ENCODE data around the gene B4GALT1.

The B4GALT1 gene

DNA sequence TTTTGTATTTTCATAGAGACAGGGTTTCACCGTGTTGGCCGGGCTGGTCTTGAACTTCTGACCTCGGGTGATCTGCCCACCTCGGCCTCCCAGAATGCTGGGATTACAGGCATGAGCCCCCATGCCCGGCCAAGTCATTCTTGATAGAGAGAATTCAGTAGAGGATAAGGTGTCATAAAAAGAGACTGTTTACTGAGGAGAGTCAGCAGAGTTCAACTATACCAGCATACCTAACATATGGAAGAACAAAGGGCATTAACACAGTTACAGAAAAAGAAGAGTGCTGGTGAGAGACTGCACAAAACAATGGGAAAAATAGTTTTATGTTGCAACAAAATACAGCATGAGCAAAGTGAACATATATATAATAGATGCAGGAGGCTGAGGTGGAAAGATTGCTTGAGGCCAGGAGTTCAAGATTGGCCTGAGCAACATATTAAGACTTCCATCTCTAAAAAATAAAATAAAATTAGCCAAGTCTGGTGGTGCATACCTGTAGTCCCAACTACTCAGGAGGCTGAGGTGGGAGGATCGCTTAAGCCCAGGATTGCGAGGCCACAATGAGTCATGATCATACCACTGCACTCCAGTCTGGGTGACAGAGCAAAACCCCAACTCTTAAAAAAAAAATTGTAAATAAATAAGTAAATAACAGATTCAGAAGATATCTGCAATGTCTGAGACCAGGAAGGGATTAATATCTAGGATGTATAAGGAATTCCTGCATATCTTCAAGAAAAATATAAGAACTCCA is 19.5 kb downstream of the B4GALT1 start:
- H2BK5ac ChIP-seq (ENCODE audit: low read depth, low read length, poor library complexity, severe bottlenecking), result no peak overlapping the region
- H3K27ac ChIP-seq (ENCODE audit: low read length, poor library complexity, severe bottlenecking), result no peak overlapping the region
- DNase-seq, result no peak
- H3K79me1 ChIP-seq (replicated peaks; ENCODE audit: low read length, poor library complexity, severe bottlenecking), result peaks cover 22% of the 10 kb centered on the region
- H3K14ac ChIP-seq (ENCODE audit: low read length in 2 of 2), result no peak overlapping the region
- no peak overlapping the region for H3K4me3 ChIP-seq (ENCODE audit: insufficient read depth in 1 of 2, low read depth in 1 of 2, low read length in 2 of 2)
- no peak overlapping the region for H2AFZ ChIP-seq (ENCODE audit: low read depth, low read length)
- H2BK15ac ChIP-seq (ENCODE audit: low read depth, poor library complexity, severe bottlenecking), result no peak overlapping the region
- H2AK5ac ChIP-seq (ENCODE audit: low read length, severe bottlenecking), result no peak overlapping the region
- no peak overlapping the region for H4K91ac ChIP-seq (ENCODE audit: low read length)
- no peak overlapping the region for H3K9ac ChIP-seq (ENCODE audit: low read length)
- H4K8ac ChIP-seq (ENCODE audit: low read length), result no peak overlapping the region
- no peak overlapping the region for H2BK120ac ChIP-seq (ENCODE audit: low read depth, low read length)
- peaks cover 8% of the 10 kb centered on the region for H3K4me1 ChIP-seq (ENCODE audit: control insufficient read depth, insufficient read depth, low read depth, low read length)
- 93% methylated on average over 6 of the region's 7 CpGs for WGBS
- H3K23ac ChIP-seq (ENCODE audit: low read length in 2 of 2), result no peak overlapping the region
- no peak overlapping the region for H2BK12ac ChIP-seq (ENCODE audit: low read length in 2 of 2)
- no peak overlapping the region for H3K4me2 ChIP-seq (ENCODE audit: low read length, poor library complexity, severe bottlenecking)
- H3K18ac ChIP-seq (ENCODE audit: low read depth in 1 of 2, low read length in 2 of 2), result no peak overlapping the region
- H3K4ac ChIP-seq (ENCODE audit: low read depth in 1 of 2, low read length in 2 of 2), result no peak overlapping the region
- no peaks in the 10 kb centered on the region for H3K9me3 ChIP-seq (ENCODE audit: control insufficient read depth, low read length)
- H3K36me3 ChIP-seq (ENCODE audit: control insufficient read depth in 1 of 2, insufficient read depth in 2 of 2, low read depth in 1 of 2, low read length in 2 of 2), result peaks cover 0 to 5% of the 10 kb centered on the region in 2 experiments
- H3K27me3 ChIP-seq (ENCODE audit: control insufficient read depth in 1 of 2, insufficient read depth in 1 of 2, low read length in 2 of 2), result no peaks in the 10 kb centered on the region

- Histone ChIP-seq H3K23ac (ENCODE audit: low read length in 2 of 2) (no peak overlapping the region), H2BK15ac (ENCODE audit: low read depth, poor library complexity, severe bottlenecking) (no peak overlapping the region), H3K79me1 (replicated peaks; ENCODE audit: low read length, poor library complexity, severe bottlenecking) (peaks cover 24% of the 10 kb centered on the region), H2AFZ (ENCODE audit: low read depth, low read length) (no peak overlapping the region), H3K27ac (ENCODE audit: low read length, poor library complexity, severe bottlenecking) (no peak overlapping the region), H3K4ac (ENCODE audit: low read depth in 1 of 2, low read length in 2 of 2) (no peak overlapping the region), H3K27me3 (ENCODE audit: control insufficient read depth in 1 of 2, insufficient read depth in 1 of 2, low read length in 2 of 2) (no peaks in the 10 kb centered on the region), H3K9me3 (ENCODE audit: control insufficient read depth, low read length) (no peaks in the 10 kb centered on the region), H2BK120ac (ENCODE audit: low read depth, low read length) (no peak overlapping the region), H4K8ac (ENCODE audit: low read length) (no peak overlapping the region), H3K4me1 (ENCODE audit: control insufficient read depth, insufficient read depth, low read depth, low read length) (peaks cover 11% of the 10 kb centered on the region), H3K9ac (ENCODE audit: low read length) (no peak overlapping the region), H3K36me3 (ENCODE audit: control insufficient read depth in 1 of 2, insufficient read depth in 2 of 2, low read depth in 1 of 2, low read length in 2 of 2) (peaks cover 0 to 5% of the 10 kb centered on the region in 2 experiments), H3K4me3 (ENCODE audit: insufficient read depth in 1 of 2, low read depth in 1 of 2, low read length in 2 of 2) (no peak overlapping the region), H3K14ac (ENCODE audit: low read length in 2 of 2) (no peak overlapping the region), H2BK5ac (ENCODE audit: low read depth, low read length, poor library complexity, severe bottlenecking) (no peak overlapping the region), H4K91ac (ENCODE audit: low read length) (no peak overlapping the region), H3K18ac (ENCODE audit: low read depth in 1 of 2, low read length in 2 of 2) (no peak overlapping the region), H2BK12ac (ENCODE audit: low read length in 2 of 2) (no peak overlapping the region), H2AK5ac (ENCODE audit: low read length, severe bottlenecking) (no peak overlapping the region), H3K4me2 (ENCODE audit: low read length, poor library complexity, severe bottlenecking) (no peak overlapping the region)
- 100% methylated on average over 1 of the region's 2 CpGs for WGBS
- no peak for DNase-seq
These were observed 20.8 kb downstream of the B4GALT1 start for GRCh38 chr9:33146298-33146697.

DNA sequence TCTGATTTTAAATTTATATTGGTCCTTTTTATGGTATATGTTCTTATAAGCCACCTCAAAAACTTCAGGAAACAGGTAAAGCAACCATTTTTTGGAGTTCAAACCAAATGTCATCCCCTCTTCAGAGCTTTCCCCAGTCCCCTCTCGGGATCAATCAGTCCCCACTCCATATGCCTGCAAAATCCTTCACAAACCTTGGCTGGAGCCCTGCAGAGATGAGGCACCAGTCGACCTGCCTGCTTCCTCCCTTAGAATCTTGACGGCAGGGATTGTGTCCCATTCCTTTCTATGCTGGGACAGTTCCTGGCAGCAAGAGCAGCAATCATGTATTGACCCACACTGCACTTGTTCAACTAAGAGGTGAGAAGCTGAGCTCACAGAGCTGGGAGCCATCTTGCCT is 22.6 kb downstream of the B4GALT1 start:
- no peak overlapping the region for H3K9ac ChIP-seq (ENCODE audit: low read length)
- no peak overlapping the region for H2BK5ac ChIP-seq (ENCODE audit: low read depth, low read length, poor library complexity, severe bottlenecking)
- H2AFZ ChIP-seq (ENCODE audit: low read depth, low read length), result no peak overlapping the region
- H2AK5ac ChIP-seq (ENCODE audit: low read length, severe bottlenecking), result no peak overlapping the region
- no peak for DNase-seq
- H3K4me1 ChIP-seq (ENCODE audit: control insufficient read depth, insufficient read depth, low read depth, low read length), result peaks cover 22% of the 10 kb centered on the region
- H3K9me3 ChIP-seq (ENCODE audit: control insufficient read depth, low read length), result no peaks in the 10 kb centered on the region
- no peak overlapping the region for H3K4ac ChIP-seq (ENCODE audit: low read depth in 1 of 2, low read length in 2 of 2)
- H3K27ac ChIP-seq (ENCODE audit: low read length, poor library complexity, severe bottlenecking), result no peak overlapping the region
- H4K8ac ChIP-seq (ENCODE audit: low read length), result no peak overlapping the region
- WGBS, result 88% methylated on average over 3 of the region's 3 CpGs
- no peak overlapping the region for H2BK15ac ChIP-seq (ENCODE audit: low read depth, poor library complexity, severe bottlenecking)
- no peak overlapping the region for H2BK120ac ChIP-seq (ENCODE audit: low read depth, low read length)
- H3K18ac ChIP-seq (ENCODE audit: low read depth in 1 of 2, low read length in 2 of 2), result no peak overlapping the region
- no peak overlapping the region for H2BK12ac ChIP-seq (ENCODE audit: low read length in 2 of 2)
- peaks cover 0 to 5% of the 10 kb centered on the region in 2 experiments for H3K36me3 ChIP-seq (ENCODE audit: control insufficient read depth in 1 of 2, insufficient read depth in 2 of 2, low read depth in 1 of 2, low read length in 2 of 2)
- peaks cover 30% of the 10 kb centered on the region for H3K79me1 ChIP-seq (replicated peaks; ENCODE audit: low read length, poor library complexity, severe bottlenecking)
- H3K14ac ChIP-seq (ENCODE audit: low read length in 2 of 2), result no peak overlapping the region
- H3K23ac ChIP-seq (ENCODE audit: low read length in 2 of 2), result no peak overlapping the region
- H3K27me3 ChIP-seq (ENCODE audit: control insufficient read depth in 1 of 2, insufficient read depth in 1 of 2, low read length in 2 of 2), result no peaks in the 10 kb centered on the region
- no peak overlapping the region for H4K91ac ChIP-seq (ENCODE audit: low read length)
- no peak overlapping the region for H3K4me3 ChIP-seq (ENCODE audit: insufficient read depth in 1 of 2, low read depth in 1 of 2, low read length in 2 of 2)
- H3K4me2 ChIP-seq (ENCODE audit: low read length, poor library complexity, severe bottlenecking), result no peak overlapping the region

GRCh38 chr9:33143241-33143661 is 23.9 kb downstream of the B4GALT1 start:
- Histone ChIP-seq H2BK120ac (ENCODE audit: low read depth, low read length) (no peak overlapping the region), H3K4ac (ENCODE audit: low read depth in 1 of 2, low read length in 2 of 2) (no peak overlapping the region), H3K9me3 (ENCODE audit: control insufficient read depth, low read length) (no peaks in the 10 kb centered on the region), H3K36me3 (ENCODE audit: control insufficient read depth in 1 of 2, insufficient read depth in 2 of 2, low read depth in 1 of 2, low read length in 2 of 2) (peaks cover 0 to 5% of the 10 kb centered on the region in 2 experiments), H3K27me3 (ENCODE audit: control insufficient read depth in 1 of 2, insufficient read depth in 1 of 2, low read length in 2 of 2) (no peaks in the 10 kb centered on the region), H3K18ac (ENCODE audit: low read depth in 1 of 2, low read length in 2 of 2) (no peak overlapping the region), H3K27ac (ENCODE audit: low read length, poor library complexity, severe bottlenecking) (peak overlapping the region; percentile 43), H3K14ac (ENCODE audit: low read length in 2 of 2) (no peak overlapping the region), H2BK15ac (ENCODE audit: low read depth, poor library complexity, severe bottlenecking) (no peak overlapping the region), H2BK5ac (ENCODE audit: low read depth, low read length, poor library complexity, severe bottlenecking) (no peak overlapping the region), H3K9ac (ENCODE audit: low read length) (no peak overlapping the region), H4K91ac (ENCODE audit: low read length) (no peak overlapping the region), H2AK5ac (ENCODE audit: low read length, severe bottlenecking) (no peak overlapping the region), H3K4me1 (ENCODE audit: control insufficient read depth, insufficient read depth, low read depth, low read length) (peaks cover 31% of the 10 kb centered on the region), H3K23ac (ENCODE audit: low read length in 2 of 2) (no peak overlapping the region), H2BK12ac (ENCODE audit: low read length in 2 of 2) (no peak overlapping the region), H3K4me2 (ENCODE audit: low read length, poor library complexity, severe bottlenecking) (no peak overlapping the region), H3K4me3 (ENCODE audit: insufficient read depth in 1 of 2, low read depth in 1 of 2, low read length in 2 of 2) (no peak overlapping the region), H4K8ac (ENCODE audit: low read length) (no peak overlapping the region), H3K79me1 (replicated peaks; ENCODE audit: low read length, poor library complexity, severe bottlenecking) (peaks cover 25% of the 10 kb centered on the region), H2AFZ (ENCODE audit: low read depth, low read length) (no peak overlapping the region)
- peak; percentile 92 for DNase-seq
- WGBS, result 74% methylated on average over 2 of the region's 2 CpGs

All from mesenchymal stem cell (in vitro differentiated cells and primary cell).